Activated T-helper 9 cell treated with anti-CD3 and anti-CD28 coated beads, Interleukin-2, amount 50 U/mL, for 16 hours (primary cell): ENCODE results near the gene UROC1.

Source experiments
- DNase-seq: peaks from one replicate; pipeline ENCODE4 v3.0.0-alpha.2; 2020; ENCODE audit warnings: low read depth

UROC1 gene

GRCh38 chr3:126516152-126516935 is 1.2 kb downstream of the UROC1 start:
- DNase-seq = no peak

- DNase-seq = no peak
Measured at GRCh38 chr3:126515066-126515706, 2.4 kb downstream of the UROC1 start.

- no peak for DNase-seq
Measured at GRCh38 chr3:126514161-126514560, 3.4 kb downstream of the UROC1 start.

- DNase-seq = no peak
Measured at GRCh38 chr3:126512916-126513650, 4.5 kb downstream of the UROC1 start.

GRCh38 chr3:126512026-126512425 is 5.5 kb downstream of the UROC1 start:
- no peak for DNase-seq

- DNase-seq = no peak
Measured at GRCh38 chr3:126511291-126511690, 6.3 kb downstream of the UROC1 start.

- no peak for DNase-seq
Measured at GRCh38 chr3:126510308-126510910, 7.2 kb downstream of the UROC1 start.

- no peak for DNase-seq
Measured at GRCh38 chr3:126509597-126510307, 7.8 kb downstream of the UROC1 start.

- no peak for DNase-seq
Measured at GRCh38 chr3:126508564-126508964, 9.0 kb downstream of the UROC1 start.

GRCh38 chr3:126507886-126508285 is 9.7 kb downstream of the UROC1 start:
- DNase-seq = no peak

- DNase-seq = no peak
Measured at GRCh38 chr3:126503701-126504100, 13.9 kb downstream of the UROC1 start.

GRCh38 chr3:126502656-126503055 is 14.9 kb downstream of the UROC1 start:
- DNase-seq = no peak

- DNase-seq = no peak
Measured at GRCh38 chr3:126501736-126502135, 15.8 kb downstream of the UROC1 start.

- DNase-seq = no peak
Measured at GRCh38 chr3:126501054-126501453, 16.5 kb downstream of the UROC1 start.

GRCh38 chr3:126500016-126500415 is 17.6 kb downstream of the UROC1 start:
- no peak for DNase-seq

- no peak for DNase-seq
Measured at GRCh38 chr3:126499401-126499800, 18.2 kb downstream of the UROC1 start.

- no peak for DNase-seq
Measured at GRCh38 chr3:126498929-126499328, 18.6 kb downstream of the UROC1 start.

GRCh38 chr3:126498461-126498860 is 19.1 kb downstream of the UROC1 start:
- DNase-seq = no peak

GRCh38 chr3:126497956-126498355 is 19.6 kb downstream of the UROC1 start:
- DNase-seq = no peak

- no peak for DNase-seq
Measured at GRCh38 chr3:126496894-126497850, 20.4 kb downstream of the UROC1 start.

- DNase-seq = no peak
Measured at GRCh38 chr3:126495786-126496185, 21.8 kb downstream of the UROC1 start.
